Measurements from ENCODE around the gene DOK6. TPM values are rescaled to one million over a fixed set of nuclear protein-coding genes. Genes with fewer than 3 reads are reported as not detected.

The DOK6 gene
- total and polyA plus RNA-seq, 2 experiments from 2014 or later: 0.29 to 0.42 TPM

DNA sequence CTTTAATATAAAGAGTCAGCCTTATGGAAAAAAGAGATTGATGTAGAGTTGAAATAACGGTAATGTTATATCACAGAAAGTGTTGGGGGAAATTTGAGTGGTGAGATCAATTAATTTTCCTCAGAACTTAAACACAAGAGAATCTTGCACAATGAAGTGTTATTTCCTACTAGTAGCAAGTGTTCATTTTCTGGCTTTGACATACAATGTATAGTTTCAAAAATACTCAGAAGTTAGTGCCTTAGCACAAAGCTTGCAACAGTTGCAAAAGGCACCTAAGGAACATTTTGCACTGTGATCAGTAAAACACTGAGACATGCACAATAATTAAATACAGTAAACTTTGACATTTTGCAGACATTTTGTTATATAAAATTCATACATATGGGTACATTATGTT lies 385.7 kb downstream of the DOK6 start (continued):
- TF ChIP-seq, protein P1, sequence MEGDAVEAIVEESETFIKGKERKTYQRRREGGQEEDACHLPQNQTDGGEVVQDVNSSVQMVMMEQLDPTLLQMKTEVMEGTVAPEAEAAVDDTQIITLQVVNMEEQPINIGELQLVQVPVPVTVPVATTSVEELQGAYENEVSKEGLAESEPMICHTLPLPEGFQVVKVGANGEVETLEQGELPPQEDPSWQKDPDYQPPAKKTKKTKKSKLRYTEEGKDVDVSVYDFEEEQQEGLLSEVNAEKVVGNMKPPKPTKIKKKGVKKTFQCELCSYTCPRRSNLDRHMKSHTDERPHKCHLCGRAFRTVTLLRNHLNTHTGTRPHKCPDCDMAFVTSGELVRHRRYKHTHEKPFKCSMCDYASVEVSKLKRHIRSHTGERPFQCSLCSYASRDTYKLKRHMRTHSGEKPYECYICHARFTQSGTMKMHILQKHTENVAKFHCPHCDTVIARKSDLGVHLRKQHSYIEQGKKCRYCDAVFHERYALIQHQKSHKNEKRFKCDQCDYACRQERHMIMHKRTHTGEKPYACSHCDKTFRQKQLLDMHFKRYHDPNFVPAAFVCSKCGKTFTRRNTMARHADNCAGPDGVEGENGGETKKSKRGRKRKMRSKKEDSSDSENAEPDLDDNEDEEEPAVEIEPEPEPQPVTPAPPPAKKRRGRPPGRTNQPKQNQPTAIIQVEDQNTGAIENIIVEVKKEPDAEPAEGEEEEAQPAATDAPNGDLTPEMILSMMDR (conservative IDR thresholded peaks at IDR 0.05; ENCODE audit: low read depth in 2 of 2): no peak
- TF ChIP-seq STAT1 (IDR thresholded peaks at IDR 0.05; ENCODE audit: unreplicated experiment): no peak
- no peak for TF ChIP-seq CREB1 (CRISPR knock-in tag; IDR thresholded peaks at IDR 0.05; ENCODE audit: low read depth)
- no peak for TF ChIP-seq EZH2 (IDR thresholded peaks at IDR 0.05; ENCODE audit: low read depth, unreplicated experiment)
- TF ChIP-seq, protein P2, sequence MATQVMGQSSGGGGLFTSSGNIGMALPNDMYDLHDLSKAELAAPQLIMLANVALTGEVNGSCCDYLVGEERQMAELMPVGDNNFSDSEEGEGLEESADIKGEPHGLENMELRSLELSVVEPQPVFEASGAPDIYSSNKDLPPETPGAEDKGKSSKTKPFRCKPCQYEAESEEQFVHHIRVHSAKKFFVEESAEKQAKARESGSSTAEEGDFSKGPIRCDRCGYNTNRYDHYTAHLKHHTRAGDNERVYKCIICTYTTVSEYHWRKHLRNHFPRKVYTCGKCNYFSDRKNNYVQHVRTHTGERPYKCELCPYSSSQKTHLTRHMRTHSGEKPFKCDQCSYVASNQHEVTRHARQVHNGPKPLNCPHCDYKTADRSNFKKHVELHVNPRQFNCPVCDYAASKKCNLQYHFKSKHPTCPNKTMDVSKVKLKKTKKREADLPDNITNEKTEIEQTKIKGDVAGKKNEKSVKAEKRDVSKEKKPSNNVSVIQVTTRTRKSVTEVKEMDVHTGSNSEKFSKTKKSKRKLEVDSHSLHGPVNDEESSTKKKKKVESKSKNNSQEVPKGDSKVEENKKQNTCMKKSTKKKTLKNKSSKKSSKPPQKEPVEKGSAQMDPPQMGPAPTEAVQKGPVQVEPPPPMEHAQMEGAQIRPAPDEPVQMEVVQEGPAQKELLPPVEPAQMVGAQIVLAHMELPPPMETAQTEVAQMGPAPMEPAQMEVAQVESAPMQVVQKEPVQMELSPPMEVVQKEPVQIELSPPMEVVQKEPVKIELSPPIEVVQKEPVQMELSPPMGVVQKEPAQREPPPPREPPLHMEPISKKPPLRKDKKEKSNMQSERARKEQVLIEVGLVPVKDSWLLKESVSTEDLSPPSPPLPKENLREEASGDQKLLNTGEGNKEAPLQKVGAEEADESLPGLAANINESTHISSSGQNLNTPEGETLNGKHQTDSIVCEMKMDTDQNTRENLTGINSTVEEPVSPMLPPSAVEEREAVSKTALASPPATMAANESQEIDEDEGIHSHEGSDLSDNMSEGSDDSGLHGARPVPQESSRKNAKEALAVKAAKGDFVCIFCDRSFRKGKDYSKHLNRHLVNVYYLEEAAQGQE (IDR thresholded peaks at IDR 0.05; ENCODE audit: unreplicated experiment): no peak
- no peak for TF ChIP-seq EZH2phosphoT487 (IDR thresholded peaks at IDR 0.05; ENCODE audit: unreplicated experiment)
- no peak for TF ChIP-seq JUNB (IDR thresholded peaks at IDR 0.05; ENCODE audit: unreplicated experiment)

DNA sequence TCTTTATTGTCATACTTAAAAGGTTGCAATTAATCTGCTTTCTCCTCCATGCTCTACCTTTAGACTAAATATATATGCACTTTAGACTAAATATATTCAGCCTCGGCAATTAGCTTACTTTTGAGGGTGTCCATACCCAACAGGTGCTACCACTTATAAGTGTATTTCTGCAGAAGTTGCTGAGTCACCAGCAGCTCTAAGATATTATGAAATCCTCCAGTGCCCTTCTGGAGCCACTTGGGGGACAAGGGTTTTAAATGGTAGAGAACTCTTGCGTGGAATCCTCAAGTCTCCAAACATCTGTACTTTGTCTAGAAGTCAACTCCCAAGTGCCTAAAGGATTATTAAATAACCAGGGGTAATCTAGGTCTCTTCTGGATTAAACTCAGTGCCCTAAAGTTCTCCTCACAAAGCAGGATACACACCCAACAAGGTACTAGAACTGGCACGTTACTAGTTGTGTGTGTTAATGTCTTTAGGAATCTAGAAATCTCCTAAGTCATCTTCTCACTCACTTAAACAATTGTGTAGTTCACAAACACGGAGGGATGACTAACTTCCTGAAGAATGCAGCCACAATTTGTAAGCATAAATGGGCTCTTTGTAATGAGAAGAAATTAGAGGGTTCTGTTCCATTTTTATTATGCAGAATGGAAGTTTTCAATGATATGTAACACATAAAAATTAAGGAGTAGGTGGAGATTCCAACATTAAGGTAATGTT lies 387.3 kb downstream of the DOK6 start:
- H3K9me3 Mint-ChIP-seq: no peaks in the 10 kb centered on the region; the same call in 2 of the 3 replicates
- Histone ChIP-seq H3K9me2 (ENCODE audit: insufficient read depth) (no peaks in the 10 kb centered on the region; the same call in 1 of the 2 replicates), H3K79me2 (replicated peaks; ENCODE audit: insufficient read depth) (no peaks in the 10 kb centered on the region), H3K4me1 (ENCODE audit: insufficient read depth) (no peaks in the 10 kb centered on the region), H3F3A (replicated peaks; ENCODE audit: low read depth) (no peaks in the 10 kb centered on the region), H3K4me3 (no peak overlapping the region), H4K20me1 (replicated peaks; ENCODE audit: insufficient read depth) (no peaks in the 10 kb centered on the region), H2AFZ (peak overlapping the region; percentile 3; the same call in 1 of the 2 replicates), H3K27ac (ENCODE audit: low read depth) (no peak overlapping the region), H3K4me2 (no peak overlapping the region), H3K36me3 (ENCODE audit: insufficient read depth) (no peaks in the 10 kb centered on the region), H3K27me3 (ENCODE audit: insufficient read depth) (no peaks in the 10 kb centered on the region)
- TF ChIP-seq ZNF331 (CRISPR knock-in tag; IDR thresholded peaks at IDR 0.05; ENCODE audit: low read depth): no peak
- no peak for TF ChIP-seq JUNB (IDR thresholded peaks at IDR 0.05; ENCODE audit: unreplicated experiment)
- TF ChIP-seq EZH2phosphoT487 (IDR thresholded peaks at IDR 0.05; ENCODE audit: unreplicated experiment): no peak
- TF ChIP-seq, protein P3, sequence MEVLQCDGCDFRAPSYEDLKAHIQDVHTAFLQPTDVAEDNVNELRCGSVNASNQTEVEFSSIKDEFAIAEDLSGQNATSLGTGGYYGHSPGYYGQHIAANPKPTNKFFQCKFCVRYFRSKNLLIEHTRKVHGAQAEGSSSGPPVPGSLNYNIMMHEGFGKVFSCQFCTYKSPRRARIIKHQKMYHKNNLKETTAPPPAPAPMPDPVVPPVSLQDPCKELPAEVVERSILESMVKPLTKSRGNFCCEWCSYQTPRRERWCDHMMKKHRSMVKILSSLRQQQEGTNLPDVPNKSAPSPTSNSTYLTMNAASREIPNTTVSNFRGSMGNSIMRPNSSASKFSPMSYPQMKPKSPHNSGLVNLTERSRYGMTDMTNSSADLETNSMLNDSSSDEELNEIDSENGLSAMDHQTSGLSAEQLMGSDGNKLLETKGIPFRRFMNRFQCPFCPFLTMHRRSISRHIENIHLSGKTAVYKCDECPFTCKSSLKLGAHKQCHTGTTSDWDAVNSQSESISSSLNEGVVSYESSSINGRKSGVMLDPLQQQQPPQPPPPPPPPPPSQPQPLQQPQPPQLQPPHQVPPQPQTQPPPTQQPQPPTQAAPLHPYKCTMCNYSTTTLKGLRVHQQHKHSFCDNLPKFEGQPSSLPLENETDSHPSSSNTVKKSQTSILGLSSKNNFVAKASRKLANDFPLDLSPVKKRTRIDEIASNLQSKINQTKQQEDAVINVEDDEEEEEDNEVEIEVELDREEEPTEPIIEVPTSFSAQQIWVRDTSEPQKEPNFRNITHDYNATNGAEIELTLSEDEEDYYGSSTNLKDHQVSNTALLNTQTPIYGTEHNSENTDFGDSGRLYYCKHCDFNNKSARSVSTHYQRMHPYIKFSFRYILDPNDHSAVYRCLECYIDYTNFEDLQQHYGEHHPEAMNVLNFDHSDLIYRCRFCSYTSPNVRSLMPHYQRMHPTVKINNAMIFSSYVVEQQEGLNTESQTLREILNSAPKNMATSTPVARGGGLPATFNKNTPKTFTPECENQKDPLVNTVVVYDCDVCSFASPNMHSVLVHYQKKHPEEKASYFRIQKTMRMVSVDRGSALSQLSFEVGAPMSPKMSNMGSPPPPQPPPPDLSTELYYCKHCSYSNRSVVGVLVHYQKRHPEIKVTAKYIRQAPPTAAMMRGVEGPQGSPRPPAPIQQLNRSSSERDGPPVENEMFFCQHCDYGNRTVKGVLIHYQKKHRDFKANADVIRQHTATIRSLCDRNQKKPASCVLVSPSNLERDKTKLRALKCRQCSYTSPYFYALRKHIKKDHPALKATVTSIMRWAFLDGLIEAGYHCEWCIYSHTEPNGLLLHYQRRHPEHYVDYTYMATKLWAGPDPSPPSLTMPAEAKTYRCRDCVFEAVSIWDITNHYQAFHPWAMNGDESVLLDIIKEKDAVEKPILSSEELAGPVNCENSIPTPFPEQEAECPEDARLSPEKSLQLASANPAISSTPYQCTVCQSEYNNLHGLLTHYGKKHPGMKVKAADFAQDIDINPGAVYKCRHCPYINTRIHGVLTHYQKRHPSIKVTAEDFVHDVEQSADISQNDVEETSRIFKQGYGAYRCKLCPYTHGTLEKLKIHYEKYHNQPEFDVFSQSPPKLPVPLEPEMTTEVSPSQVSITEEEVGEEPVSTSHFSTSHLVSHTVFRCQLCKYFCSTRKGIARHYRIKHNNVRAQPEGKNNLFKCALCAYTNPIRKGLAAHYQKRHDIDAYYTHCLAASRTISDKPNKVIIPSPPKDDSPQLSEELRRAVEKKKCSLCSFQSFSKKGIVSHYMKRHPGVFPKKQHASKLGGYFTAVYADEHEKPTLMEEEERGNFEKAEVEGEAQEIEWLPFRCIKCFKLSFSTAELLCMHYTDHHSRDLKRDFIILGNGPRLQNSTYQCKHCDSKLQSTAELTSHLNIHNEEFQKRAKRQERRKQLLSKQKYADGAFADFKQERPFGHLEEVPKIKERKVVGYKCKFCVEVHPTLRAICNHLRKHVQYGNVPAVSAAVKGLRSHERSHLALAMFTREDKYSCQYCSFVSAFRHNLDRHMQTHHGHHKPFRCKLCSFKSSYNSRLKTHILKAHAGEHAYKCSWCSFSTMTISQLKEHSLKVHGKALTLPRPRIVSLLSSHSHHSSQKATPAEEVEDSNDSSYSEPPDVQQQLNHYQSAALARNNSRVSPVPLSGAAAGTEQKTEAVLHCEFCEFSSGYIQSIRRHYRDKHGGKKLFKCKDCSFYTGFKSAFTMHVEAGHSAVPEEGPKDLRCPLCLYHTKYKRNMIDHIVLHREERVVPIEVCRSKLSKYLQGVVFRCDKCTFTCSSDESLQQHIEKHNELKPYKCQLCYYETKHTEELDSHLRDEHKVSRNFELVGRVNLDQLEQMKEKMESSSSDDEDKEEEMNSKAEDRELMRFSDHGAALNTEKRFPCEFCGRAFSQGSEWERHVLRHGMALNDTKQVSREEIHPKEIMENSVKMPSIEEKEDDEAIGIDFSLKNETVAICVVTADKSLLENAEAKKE (CRISPR knock-in tag; IDR thresholded peaks at IDR 0.05): no peak
- TF ChIP-seq, protein P1 (conservative IDR thresholded peaks at IDR 0.05; ENCODE audit: low read depth in 2 of 2): no peak
- no peak for TF ChIP-seq STAT1 (IDR thresholded peaks at IDR 0.05; ENCODE audit: unreplicated experiment)
- H3K4me1 Mint-ChIP-seq: peaks cover 3% of the 10 kb centered on the region; the same call in 1 of the 3 replicates
- peak; percentile 4 for DNase-seq (ENCODE audit: low spot score)
- no peak for ATAC-seq
- no peak overlapping the region for H3K4me3 Mint-ChIP-seq
- H3K27me3 Mint-ChIP-seq (ENCODE audit: insufficient read depth, low read depth, poor library complexity): no peaks in the 10 kb centered on the region
- no peaks in the 10 kb centered on the region for H3K36me3 Mint-ChIP-seq (ENCODE audit: low read depth)
- peak overlapping the region; percentile 5; the same call in 1 of the 2 replicates for H3K27ac Mint-ChIP-seq
